GM12891 (cell line): ENCODE results near the gene EXOC3L2.

Experiments used
- DNase-seq: peaks from one replicate; pipeline ENCODE4 v3.0.0; 2011; ENCODE audit warnings: low spot score; ENCODE audit not compliant: insufficient read length
- FAIRE-seq: peaks from 2 replicates; lab custom pipeline; 2011; peaks lifted over from hg19 to GRCh38; lab: Jason Lieb, UNC
- PAX5 ChIP-seq: IDR thresholded peaks from 2 replicates; pipeline ENCODE4 v1.6.1; 2011; ENCODE audit warnings: low read length, moderate library complexity, mild to moderate bottlenecking; ENCODE audit not compliant: insufficient read depth, severe bottlenecking
- POLR2A ChIP-seq: IDR thresholded peaks from 2 replicates; pipeline ENCODE4 v1.6.1; 2011; ENCODE audit warnings: low read depth, low read length, control low read depth
- POLR2AphosphoS5 ChIP-seq: IDR thresholded peaks from 2 replicates; pipeline ENCODE4 v1.6.1; 2011; ENCODE audit warnings: low read depth, low read length, control low read depth
- POU2F2 ChIP-seq: IDR thresholded peaks from 2 replicates; pipeline ENCODE4 v1.6.1; 2011; ENCODE audit warnings: low read depth, mild to moderate bottlenecking, control low read depth, low read length, moderate library complexity
- SPI1 ChIP-seq: IDR thresholded peaks from 2 replicates; pipeline ENCODE4 v1.6.1; 2011; ENCODE audit warnings: low read depth, low read length, control low read depth
- TAF1 ChIP-seq: IDR thresholded peaks from 2 replicates; pipeline ENCODE4 v1.6.1; 2011; ENCODE audit warnings: low read depth, low read length, control low read depth

EXOC3L2 gene

GRCh38 chr19:45222724-45223123, 22.5 kb downstream of the EXOC3L2 start:
- no peak for DNase-seq
- TF ChIP-seq POLR2A (no peak), POLR2AphosphoS5 (no peak), SPI1 (no peak), PAX5 (no peak), TAF1 (no peak), POU2F2 (no peak)
- FAIRE-seq = no peak

DNA sequence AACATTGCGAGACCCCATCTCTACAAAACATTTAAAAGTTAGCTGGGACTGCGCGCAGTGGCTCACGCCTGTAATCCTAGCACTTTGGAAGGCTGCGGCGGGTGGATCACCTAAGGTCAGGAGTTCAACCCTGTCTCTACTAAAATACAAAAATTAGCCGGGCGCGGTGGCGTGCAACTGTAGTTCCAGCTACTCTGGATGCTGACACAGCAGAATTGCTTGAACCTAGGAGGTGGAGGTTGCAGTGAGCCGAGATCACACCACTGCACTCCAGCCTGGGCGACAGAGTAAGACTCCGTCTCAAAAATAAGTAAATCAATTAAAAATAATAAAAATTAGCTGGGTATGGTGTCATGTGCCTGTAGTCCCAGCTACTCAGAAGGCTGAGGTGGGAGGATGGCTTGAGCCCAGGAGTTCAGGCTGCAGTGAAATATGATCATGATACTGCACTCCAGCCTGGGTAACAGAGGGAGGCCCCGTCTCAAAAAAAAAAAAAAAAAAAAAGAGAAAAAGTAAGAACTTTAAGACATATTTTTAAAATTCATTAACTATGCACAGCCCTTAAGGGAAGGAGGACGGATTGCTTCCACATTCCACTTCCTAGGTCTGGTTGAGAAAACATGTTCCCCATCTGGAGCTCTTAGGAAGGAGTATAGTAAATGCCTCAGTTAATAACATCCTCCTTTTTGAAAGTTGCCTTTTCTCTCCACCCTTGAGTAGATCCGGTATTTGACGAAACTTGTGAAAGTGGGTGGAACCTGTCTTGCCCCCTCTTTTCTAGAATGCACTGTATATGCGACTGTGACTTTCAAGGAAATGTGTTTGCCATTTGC, 26.1 kb downstream of the EXOC3L2 start:
- FAIRE-seq = no peak
- DNase-seq = no peak
- no peak for TF ChIP-seq POU2F2

DNA sequence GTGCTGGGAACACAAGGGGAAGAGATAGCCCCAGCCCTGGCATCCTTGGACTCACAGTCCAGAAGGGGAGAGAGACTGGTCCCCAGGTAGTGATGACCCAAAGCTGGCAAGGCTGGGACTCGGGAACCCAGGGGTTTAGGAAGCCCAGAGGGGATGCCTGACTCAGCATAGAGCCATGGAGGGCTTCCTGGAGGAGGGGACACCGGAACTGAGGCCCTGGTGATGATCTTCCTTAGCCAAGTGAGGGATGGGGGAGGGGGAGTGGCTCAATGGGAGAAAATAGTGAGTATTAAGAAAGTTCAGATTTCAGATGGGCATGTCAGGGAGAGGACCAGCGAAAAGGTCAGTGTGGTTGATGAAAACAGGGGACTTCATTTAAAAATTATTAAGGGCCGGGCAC, 26.8 kb downstream of the EXOC3L2 start:
- no peak for DNase-seq
- no peak for FAIRE-seq
- TF ChIP-seq PAX5 (no peak), POLR2A (no peak), POLR2AphosphoS5 (no peak), SPI1 (no peak), TAF1 (no peak), POU2F2 (no peak)

DNA sequence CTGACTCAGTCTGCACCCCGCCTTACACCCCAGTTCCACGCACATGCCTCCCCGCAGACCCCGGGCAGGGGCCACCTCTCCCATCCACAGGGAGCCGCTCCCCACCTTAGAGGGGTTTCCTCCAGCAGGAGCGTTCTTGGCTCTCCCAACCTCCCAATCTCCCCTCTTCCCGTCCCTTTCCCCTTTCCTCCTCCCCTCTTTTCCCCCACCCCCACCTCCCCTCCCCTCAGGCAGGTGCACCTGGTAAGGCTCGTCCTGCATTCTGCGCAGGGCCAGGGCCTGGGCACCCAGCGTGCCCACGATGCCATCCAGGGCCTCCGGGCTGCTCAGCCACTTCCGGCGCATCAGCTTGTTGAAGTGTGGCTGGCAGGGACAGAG, 27.3 kb downstream of the EXOC3L2 start:
- DNase-seq (no peak), FAIRE-seq (no peak)
- TF ChIP-seq SPI1 = no peak
- no peak for TF ChIP-seq POLR2A

DNA sequence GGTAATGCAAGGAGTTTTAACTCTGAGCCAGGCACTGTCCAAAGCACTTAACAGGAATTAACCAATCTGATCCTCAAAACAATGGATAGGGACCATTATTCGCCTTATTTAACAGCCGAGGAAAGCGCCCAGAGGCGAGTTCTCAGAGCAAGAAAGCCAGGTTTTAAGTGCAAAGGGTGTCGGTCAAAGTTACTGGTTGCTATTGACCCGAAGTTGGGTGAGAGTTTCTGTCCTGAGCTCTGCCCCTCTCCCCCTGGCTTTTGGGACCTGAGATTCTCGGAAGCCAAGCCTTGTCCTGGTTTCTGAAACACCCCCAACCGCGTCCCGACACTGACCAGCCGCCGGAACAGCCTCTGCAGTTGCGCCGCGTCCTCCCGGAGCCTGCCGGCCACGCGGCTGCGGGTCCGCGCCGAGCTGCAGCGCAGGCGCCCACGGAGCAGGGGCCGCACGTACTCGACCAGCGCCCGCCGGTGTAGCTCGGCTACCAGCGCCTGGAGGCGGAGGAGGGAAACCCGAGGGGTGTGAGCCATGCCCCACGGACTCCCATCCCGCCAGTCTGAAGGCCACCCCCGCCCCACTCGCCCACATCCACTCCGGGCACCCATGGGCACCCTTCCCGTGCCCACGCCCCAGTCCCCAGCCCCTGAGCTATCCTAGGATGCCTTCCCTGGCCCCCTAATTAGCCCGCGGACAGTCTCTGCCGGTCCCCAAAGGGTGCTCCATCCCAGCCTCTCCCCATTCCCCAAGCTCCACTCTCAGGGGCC, 27.8 kb downstream of the EXOC3L2 start:
- TF ChIP-seq POLR2AphosphoS5 (no peak), POU2F2 (no peak), PAX5 (no peak), SPI1 (no peak), TAF1 (no peak), POLR2A (no peak)

GRCh38 chr19:45216667-45217066, 28.5 kb downstream of the EXOC3L2 start:
- no peak for TF ChIP-seq POLR2AphosphoS5
- TF ChIP-seq POLR2A = no peak
- no peak for TF ChIP-seq POU2F2
- no peak for TF ChIP-seq TAF1
- TF ChIP-seq PAX5 = no peak
- TF ChIP-seq SPI1 = no peak
- no peak for FAIRE-seq
- DNase-seq = no peak

More for the DNA sequence above, 27.8 kb downstream of the EXOC3L2 start:
- FAIRE-seq (no peak), DNase-seq (no peak)

DNA sequence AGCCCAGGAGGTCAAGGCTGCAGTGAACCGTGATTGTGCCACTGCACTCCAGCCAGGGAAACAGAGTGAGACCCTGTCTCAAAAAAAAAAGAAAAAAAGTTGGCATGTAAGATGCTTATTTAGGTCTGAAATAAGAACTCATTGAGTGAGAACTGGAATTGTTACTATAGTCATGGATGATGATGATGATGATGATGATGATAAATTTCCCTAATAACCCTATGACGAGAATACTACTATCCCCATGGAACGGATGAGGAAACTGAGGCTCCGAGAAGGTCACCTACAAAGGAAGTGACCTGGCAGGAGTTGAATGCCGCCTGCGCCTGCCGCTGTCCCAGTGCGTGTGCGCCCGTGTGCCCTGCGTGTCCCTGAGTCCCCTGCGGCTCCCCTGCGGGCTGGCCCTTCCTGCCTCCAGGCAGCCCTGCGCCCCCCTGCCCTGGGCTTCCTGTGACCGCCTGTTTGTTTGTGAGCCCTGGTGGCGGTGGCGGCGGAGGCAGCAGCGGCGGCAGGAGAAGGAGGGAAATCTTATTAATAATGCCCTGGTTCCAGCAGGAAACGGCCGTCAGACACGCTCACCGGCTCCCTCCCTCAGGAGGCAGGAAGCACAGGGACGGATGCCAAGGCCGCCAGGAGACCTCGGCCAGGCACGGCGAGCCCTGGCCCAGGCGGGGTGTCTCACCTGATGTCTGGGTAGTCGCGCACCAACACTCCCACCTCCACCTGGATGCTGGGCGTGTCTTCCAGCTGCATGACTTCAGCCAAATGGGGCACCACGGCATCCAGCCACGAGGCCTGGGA, 29.6 kb downstream of the EXOC3L2 start:
- TF ChIP-seq PAX5 (no peak), POLR2A (no peak), POU2F2 (no peak), TAF1 (no peak)
- no peak for FAIRE-seq
- DNase-seq = no peak

DNA sequence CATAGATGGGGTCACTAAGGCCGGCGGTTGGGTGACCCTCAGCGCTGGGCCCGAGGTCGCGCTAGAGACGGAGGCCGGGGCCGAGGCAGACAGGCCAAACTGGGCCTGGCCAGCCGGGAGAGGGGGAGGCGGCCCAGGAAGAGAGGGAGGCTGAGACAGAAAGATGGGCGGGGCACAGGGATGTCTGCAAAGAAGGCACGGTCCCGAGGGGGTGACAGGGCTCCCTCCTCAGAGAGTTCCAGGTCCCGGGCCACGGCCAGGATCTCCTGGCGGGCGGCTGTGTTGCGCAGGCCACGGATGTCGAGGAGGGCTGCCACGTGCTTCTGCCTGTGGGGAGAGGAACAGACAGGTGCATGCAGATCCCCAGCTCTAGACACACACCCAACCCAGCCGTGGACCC, 32.2 kb downstream of the EXOC3L2 start:
- DNase-seq = no peak
- no peak for FAIRE-seq
- TF ChIP-seq SPI1 = no peak
- TF ChIP-seq POLR2A = no peak
- no peak for TF ChIP-seq PAX5
- TF ChIP-seq TAF1 = no peak
- no peak for TF ChIP-seq POLR2AphosphoS5
- TF ChIP-seq POU2F2 = no peak

DNA sequence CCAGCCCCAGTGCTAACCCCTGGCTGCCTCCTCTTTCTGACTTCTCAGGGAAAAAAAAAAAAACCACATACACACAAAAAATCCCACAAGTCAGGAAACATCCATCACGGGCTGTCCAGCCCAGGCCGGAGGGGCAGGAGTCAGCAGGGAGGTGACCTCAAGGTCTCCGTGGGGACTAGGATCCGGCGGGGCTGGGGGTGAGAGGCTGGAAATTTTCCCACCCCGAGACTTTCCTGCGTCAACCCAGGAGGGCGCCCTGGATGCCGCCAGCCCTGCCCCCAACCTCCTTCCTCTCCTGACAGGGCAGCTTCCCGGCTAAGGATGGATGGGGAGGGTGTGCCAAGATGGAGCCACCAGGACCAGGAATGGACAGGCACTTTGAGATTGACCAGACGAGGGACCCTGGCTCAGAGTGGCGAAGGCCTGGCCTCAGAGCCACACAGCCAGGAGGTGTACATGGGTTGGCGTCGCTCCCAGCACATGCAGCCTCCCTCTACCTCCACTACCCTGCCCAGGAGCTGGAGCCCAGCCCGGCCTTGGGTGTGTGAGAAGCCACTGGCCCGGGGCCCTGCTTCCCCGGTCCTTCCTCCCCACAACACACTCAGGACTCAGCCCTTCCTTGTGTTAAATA, 33.3 kb downstream of the EXOC3L2 start:
- TF ChIP-seq POU2F2 (no peak), PAX5 (no peak), POLR2AphosphoS5 (no peak)
- no peak for FAIRE-seq
- DNase-seq = no peak

GRCh38 chr19:45206328-45206727, 38.9 kb downstream of the EXOC3L2 start:
- TF ChIP-seq SPI1 (no peak), POU2F2 (no peak), TAF1 (no peak), POLR2AphosphoS5 (no peak), PAX5 (no peak), POLR2A (no peak)
- DNase-seq (no peak), FAIRE-seq (no peak)
